ES-I3 (cell line): Measurements from ENCODE around the gene SRPX.

Experiments used
- H3K36me3 ChIP-seq: 2 replicates; pipeline ENCODE4 v1.6.1; 2013; ENCODE audit warnings: mild to moderate bottlenecking, low read length, control low read depth, moderate library complexity; ENCODE audit not compliant: insufficient read depth
- H3K4me1 ChIP-seq: 2 replicates; pipeline ENCODE4 v1.6.1; 2013; ENCODE audit warnings: mild to moderate bottlenecking, control low read depth, low read length; ENCODE audit not compliant: insufficient read depth
- H3K9ac ChIP-seq: 2 replicates; pipeline ENCODE4 v1.6.1; 2013; ENCODE audit warnings: low read depth, mild to moderate bottlenecking, low read length, moderate library complexity
- H3K9me3 ChIP-seq: 2 replicates; pipeline ENCODE4 v1.6.1; 2013; ENCODE audit warnings: mild to moderate bottlenecking, low read length, moderate library complexity; ENCODE audit not compliant: control insufficient read depth, insufficient read depth

SRPX gene

GRCh38 chrX:38181357-38181756 lies 39.3 kb downstream of the SRPX start:
- Histone ChIP-seq H3K4me1 (no peaks in the 10 kb centered on the region), H3K36me3 (no peaks in the 10 kb centered on the region), H3K9me3 (no peaks in the 10 kb centered on the region), H3K9ac (no peak overlapping the region)

- no peaks in the 10 kb centered on the region for H3K9me3 ChIP-seq
- H3K4me1 ChIP-seq = no peaks in the 10 kb centered on the region
- no peaks in the 10 kb centered on the region for H3K36me3 ChIP-seq
- no peak overlapping the region for H3K9ac ChIP-seq
These were observed 42.3 kb downstream of the SRPX start for GRCh38 chrX:38178396-38178795.

- H3K9me3 ChIP-seq = no peaks in the 10 kb centered on the region
- no peak overlapping the region for H3K9ac ChIP-seq
- peaks cover 12% of the 10 kb centered on the region; the same call in 1 of the 2 replicates for H3K4me1 ChIP-seq
- H3K36me3 ChIP-seq = no peaks in the 10 kb centered on the region; the same call in 1 of the 2 replicates
These were observed 45.5 kb downstream of the SRPX start for GRCh38 chrX:38175139-38175538.

- no peaks in the 10 kb centered on the region for H3K9me3 ChIP-seq
- peaks cover 12% of the 10 kb centered on the region; the same call in 1 of the 2 replicates for H3K4me1 ChIP-seq
- H3K36me3 ChIP-seq = no peaks in the 10 kb centered on the region; the same call in 1 of the 2 replicates
- no peak overlapping the region for H3K9ac ChIP-seq
These were observed 48.1 kb downstream of the SRPX start for GRCh38 chrX:38172596-38172995.

GRCh38 chrX:38170556-38170955 lies 50.1 kb downstream of the SRPX start:
- Histone ChIP-seq H3K36me3 (no peaks in the 10 kb centered on the region; the same call in 1 of the 2 replicates), H3K9ac (no peak overlapping the region), H3K9me3 (no peaks in the 10 kb centered on the region), H3K4me1 (peaks cover 12% of the 10 kb centered on the region; the same call in 1 of the 2 replicates)

GRCh38 chrX:38166478-38167083 lies 54.1 kb downstream of the SRPX start:
- Histone ChIP-seq H3K36me3 (no peaks in the 10 kb centered on the region; the same call in 1 of the 2 replicates), H3K4me1 (peaks cover 12% of the 10 kb centered on the region; the same call in 1 of the 2 replicates), H3K9me3 (no peaks in the 10 kb centered on the region), H3K9ac (no peak overlapping the region)

GRCh38 chrX:38165023-38165422 lies 55.6 kb downstream of the SRPX start:
- Histone ChIP-seq H3K9ac (no peak overlapping the region), H3K36me3 (no peaks in the 10 kb centered on the region), H3K9me3 (no peaks in the 10 kb centered on the region), H3K4me1 (no peaks in the 10 kb centered on the region)

- Histone ChIP-seq H3K9me3 (no peaks in the 10 kb centered on the region), H3K9ac (no peak overlapping the region), H3K36me3 (no peaks in the 10 kb centered on the region), H3K4me1 (no peaks in the 10 kb centered on the region)
These were observed 57.5 kb downstream of the SRPX start for GRCh38 chrX:38163193-38163592.

- Histone ChIP-seq H3K9ac (no peak overlapping the region), H3K9me3 (no peaks in the 10 kb centered on the region), H3K4me1 (no peaks in the 10 kb centered on the region), H3K36me3 (peaks cover 9% of the 10 kb centered on the region; the same call in 1 of the 2 replicates)
These were observed 63.8 kb downstream of the SRPX start for GRCh38 chrX:38156838-38157237.

- Histone ChIP-seq H3K36me3 (peaks cover 11% of the 10 kb centered on the region), H3K4me1 (no peaks in the 10 kb centered on the region), H3K9me3 (no peaks in the 10 kb centered on the region), H3K9ac (no peak overlapping the region)
These were observed 65.9 kb downstream of the SRPX start for GRCh38 chrX:38154818-38155217.

- peaks cover 12% of the 10 kb centered on the region for H3K36me3 ChIP-seq
- H3K9ac ChIP-seq = no peak overlapping the region
- no peaks in the 10 kb centered on the region for H3K9me3 ChIP-seq
- no peaks in the 10 kb centered on the region for H3K4me1 ChIP-seq
These were observed 66.3 kb downstream of the SRPX start for GRCh38 chrX:38154340-38154739.

GRCh38 chrX:38151441-38151840 lies 69.2 kb downstream of the SRPX start:
- H3K9ac ChIP-seq = no peak overlapping the region
- no peaks in the 10 kb centered on the region for H3K9me3 ChIP-seq
- H3K36me3 ChIP-seq = peaks cover 10% of the 10 kb centered on the region
- no peaks in the 10 kb centered on the region for H3K4me1 ChIP-seq

GRCh38 chrX:38150993-38151392 lies 69.7 kb downstream of the SRPX start:
- H3K4me1 ChIP-seq = no peaks in the 10 kb centered on the region
- no peak overlapping the region for H3K9ac ChIP-seq
- peaks cover 6% of the 10 kb centered on the region for H3K36me3 ChIP-seq
- no peaks in the 10 kb centered on the region for H3K9me3 ChIP-seq

- Histone ChIP-seq H3K9ac (no peak overlapping the region), H3K36me3 (peaks cover 3% of the 10 kb centered on the region; the same call in 1 of the 2 replicates), H3K9me3 (no peaks in the 10 kb centered on the region), H3K4me1 (no peaks in the 10 kb centered on the region)
These were observed 71.7 kb downstream of the SRPX start for GRCh38 chrX:38149016-38149415.

GRCh38 chrX:38142610-38143009 lies 78.1 kb downstream of the SRPX start:
- H3K36me3 ChIP-seq = no peaks in the 10 kb centered on the region
- H3K9me3 ChIP-seq = no peaks in the 10 kb centered on the region
- H3K9ac ChIP-seq = no peak overlapping the region
- no peaks in the 10 kb centered on the region; the same call in 1 of the 2 replicates for H3K4me1 ChIP-seq
